HG02970 (cell line): ENCODE results near the gene FABP2.

Source experiments
- ATAC-seq: cut with Tn5 transposase; IDR thresholded peaks from one replicate; pipeline ENCODE4 v1.9.1; 2021; ENCODE audit warnings: mild to moderate bottlenecking, moderate library complexity, moderate number of reproducible peaks; ENCODE audit not compliant: unreplicated experiment, low FRiP score

FABP2 gene

DNA sequence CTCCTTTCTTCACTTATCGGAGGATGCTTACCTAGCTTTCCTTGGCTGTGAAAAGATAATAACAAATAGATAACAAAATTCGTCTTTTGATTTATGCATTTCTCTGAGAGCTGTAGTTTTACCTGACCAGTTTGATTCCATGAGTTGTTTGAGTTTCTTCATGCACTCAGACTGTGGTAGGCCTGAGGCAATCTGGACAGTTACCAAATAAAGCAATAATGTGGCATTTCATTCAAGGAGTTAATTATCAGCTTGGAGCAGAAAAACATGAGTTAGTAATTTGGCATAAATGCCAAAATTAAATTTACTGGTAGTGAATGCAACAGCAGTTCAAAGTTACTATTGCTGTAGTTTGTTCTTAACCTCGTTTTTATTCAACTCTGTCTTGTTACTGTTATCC is 53.5 kb downstream of the FABP2 start:
- ATAC-seq = no peak
